Frontal cortex (tissue), 4 donors: Measurements from ENCODE around the gene FOXQ1. TPM values are rescaled to one million over a fixed set of nuclear protein-coding genes. Genes with fewer than 3 reads are reported as not detected.
"Not testable (repeated sequence)": the region's sequence is repeated elsewhere in the genome, so short reads cannot be mapped to it uniquely, and the experiment has no call there.

Source experiments
- DNase-seq, 2 donors: peaks; one replicate each; pipeline ENCODE4 v3.0.0; 2012; ENCODE audit warnings: low spot score in 2 of 2
- FAIRE-seq: peaks from 2 replicates; lab custom pipeline; 2012; peaks lifted over from hg19 to GRCh38; lab: Jason Lieb, UNC
- total RNA-seq: library from RNA; depleted of rRNA; stranded (reverse); fragments of >200 nt; gene quantifications from one replicate; pipeline ENCODE4 v1.2.3, GENCODE V29; 2014
- donor health status: control.
- donor health status: control.
- donor health status: control.

FOXQ1 gene
- total RNA-seq, 1 donor from 2014 or later: 1.2 TPM

DNA sequence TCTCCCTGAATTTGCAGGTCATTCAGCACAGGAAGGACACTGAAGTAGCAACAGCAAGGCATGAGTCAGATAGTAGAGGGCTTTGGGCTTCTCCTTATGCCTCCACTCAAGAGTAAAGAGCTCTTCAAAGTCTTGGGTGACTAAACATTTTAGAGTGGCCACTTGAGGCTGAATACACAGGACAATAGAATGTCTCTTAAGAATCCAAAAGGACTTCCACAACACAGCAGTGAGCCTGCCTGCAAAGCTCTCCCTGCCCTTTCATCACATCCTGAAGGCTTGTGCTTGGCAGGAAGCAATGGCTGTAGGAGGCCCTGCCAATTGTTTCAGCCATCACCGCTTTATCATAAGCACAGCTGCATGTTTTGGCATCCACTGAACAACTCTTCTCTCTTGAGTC lies 36.8 kb downstream of the FOXQ1 start:
- FAIRE-seq (no peak), DNase-seq (no peak)

DNA sequence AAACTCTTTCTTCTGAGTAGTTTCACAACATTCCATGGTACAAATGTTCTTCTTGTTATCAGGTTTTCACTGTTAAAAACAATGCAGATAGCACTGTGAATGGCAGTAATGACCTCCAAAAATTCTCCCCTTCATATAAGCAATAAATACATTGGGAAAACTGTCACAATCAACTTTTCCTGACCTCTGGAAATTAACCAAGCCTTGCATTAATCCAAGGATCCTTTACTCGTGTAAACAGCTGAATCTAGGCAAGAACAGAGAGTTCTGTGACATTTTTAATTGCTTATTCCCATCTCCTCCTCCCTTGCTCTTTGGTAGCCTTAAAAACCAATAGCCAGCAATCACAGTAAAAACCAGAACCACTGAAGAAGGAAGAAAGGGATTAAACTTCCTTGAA lies 37.8 kb downstream of the FOXQ1 start:
- no peak for FAIRE-seq
- DNase-seq: no peak

DNA sequence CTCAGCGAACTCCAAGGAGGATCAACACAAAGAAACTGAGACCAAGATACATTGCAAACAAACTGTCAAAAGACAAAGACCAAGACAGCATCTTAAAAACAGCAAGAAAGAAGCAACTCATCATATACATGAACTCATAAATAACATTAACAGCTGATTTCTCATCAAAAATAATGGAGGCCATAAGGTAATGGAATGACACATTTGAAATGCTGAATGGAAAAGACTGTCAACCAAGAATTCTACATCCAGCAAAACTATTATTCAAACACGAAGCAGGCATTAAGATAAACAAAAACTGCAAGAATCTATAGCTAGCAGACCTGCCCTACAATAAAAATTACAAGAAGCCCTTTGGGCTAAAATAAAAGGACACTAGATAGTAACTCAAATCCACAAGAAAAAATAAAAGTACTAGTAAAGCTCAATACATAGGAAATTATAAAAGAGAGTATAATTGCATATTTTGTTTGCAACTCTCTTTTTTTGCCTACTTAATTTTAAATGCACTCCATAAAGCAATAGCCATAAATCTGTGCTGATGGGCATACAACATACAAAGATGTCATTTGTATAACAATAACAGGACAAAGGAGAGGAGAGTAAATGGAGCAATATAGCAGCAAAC lies 39.6 kb downstream of the FOXQ1 start:
- no peak for FAIRE-seq
- DNase-seq: no peak

GRCh38 chr6:1355068-1355467 lies 43.2 kb downstream of the FOXQ1 start:
- FAIRE-seq, DNase-seq: not testable (repeated sequence)

DNA sequence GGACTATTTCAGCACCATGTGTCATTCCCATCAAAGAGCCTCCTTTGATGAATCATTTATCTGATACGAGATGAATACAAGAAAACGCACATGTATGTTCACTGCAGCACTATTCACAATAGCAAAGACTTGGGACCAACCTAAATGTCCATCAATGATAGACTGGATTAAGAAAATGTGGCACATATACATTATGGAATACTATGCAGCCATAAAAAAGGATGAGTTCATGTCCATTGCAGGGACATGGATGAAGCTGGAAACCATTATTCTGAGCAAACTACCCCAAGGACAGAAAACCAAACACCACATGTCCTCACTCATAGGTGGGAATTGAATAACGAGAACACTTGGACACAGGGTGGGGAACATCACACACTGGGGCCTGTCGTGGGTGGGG lies 49.8 kb downstream of the FOXQ1 start:
- not testable (repeated sequence) for DNase-seq, FAIRE-seq

- DNase-seq (no peak), FAIRE-seq (no peak)
These were observed 50.7 kb downstream of the FOXQ1 start for GRCh38 chr6:1362643-1363042.

DNA sequence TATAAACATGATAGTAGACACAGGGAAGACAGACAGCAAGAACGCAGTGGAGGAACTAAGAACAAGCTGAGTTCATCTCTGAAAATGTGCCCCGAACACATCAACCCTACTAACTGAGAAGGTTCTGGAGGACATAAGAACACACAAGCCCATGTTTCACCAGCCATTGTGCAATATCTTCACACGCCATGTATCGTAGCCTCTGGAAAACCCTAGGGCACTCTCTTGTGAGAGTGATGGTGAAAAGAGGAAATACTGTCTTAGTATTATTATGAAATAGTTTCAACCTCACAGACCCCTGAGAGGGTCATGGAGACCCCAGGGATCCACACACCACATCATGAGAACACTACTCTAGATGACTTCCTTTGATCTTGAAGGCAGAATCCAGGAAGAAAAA lies 51.4 kb downstream of the FOXQ1 start:
- FAIRE-seq (no peak), DNase-seq (no peak)

DNA sequence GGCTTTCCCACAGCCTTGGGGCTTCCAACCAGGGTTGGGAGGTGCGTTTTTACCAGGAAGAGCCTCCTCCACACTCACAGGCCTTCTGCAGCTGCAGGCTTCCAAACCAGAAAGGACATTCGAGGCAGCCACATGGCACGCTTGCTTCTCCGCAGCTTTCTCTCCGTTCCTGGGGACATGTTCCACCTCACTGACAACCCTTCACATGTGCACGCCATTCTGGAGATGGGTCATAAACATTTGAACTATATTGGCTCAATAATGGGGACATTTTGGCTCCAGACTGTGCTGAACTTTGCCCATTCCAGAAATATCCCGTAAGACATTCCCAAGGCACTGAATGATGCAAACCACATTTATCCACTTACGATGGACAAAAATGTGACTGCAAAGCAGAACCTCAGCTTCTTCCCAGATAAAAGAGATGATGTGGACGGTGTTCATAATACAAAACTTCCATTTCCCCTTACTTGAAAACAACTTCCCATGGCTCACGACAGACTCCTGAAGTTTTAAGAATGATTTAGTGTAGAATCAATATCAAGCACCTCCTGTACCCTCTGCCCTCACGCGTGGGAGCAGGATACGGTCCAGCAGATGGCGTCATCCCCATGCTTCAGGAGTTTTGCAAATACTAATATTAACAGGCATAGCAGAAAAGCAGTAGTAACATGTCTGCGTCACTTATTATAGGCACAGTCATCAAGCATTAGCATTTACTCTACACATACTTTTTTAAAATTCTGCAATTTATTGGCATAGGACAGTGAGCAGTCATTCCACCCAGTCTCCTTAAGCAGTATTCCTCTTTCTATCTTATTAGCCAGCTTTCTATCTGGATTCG lies 52.1 kb downstream of the FOXQ1 start:
- DNase-seq (no peak), FAIRE-seq (no peak)

Other genes starting within 250 kb of the FOXQ1 start
- 1.2 TPM for gene FOXF2, start 77.5 kb downstream of the FOXQ1 start, total RNA-seq